EL (cell line): Measurements from ENCODE around the gene ANXA3.
A peak's percentile ranks its signal among the peaks of the same experiment; 100 is the strongest.
"Not testable (repeated sequence)": the region's sequence is repeated elsewhere in the genome, so short reads cannot be mapped to it uniquely, and the experiment has no call there.

Experiments
- DNase-seq: peaks from one replicate; pipeline ENCODE4 v3.0.0-alpha.2; 2016

The ANXA3 gene

GRCh38 chr4:78543424-78544125 lies 8.0 kb upstream of the ANXA3 start:
- no peak for DNase-seq

- DNase-seq = no peak
Measured at GRCh38 chr4:78544678-78545077, 6.9 kb upstream of the ANXA3 start.

- no peak for DNase-seq
Measured at GRCh38 chr4:78545275-78546246, 6.0 kb upstream of the ANXA3 start.

- DNase-seq = not testable (repeated sequence)
Measured at GRCh38 chr4:78547899-78548298, 3.7 kb upstream of the ANXA3 start.

- not testable (repeated sequence) for DNase-seq
Measured at GRCh38 chr4:78548889-78549288, 2.7 kb upstream of the ANXA3 start.

- DNase-seq = no peak
Measured at GRCh38 chr4:78552389-78553042, 946 bp downstream of the ANXA3 start.

- DNase-seq = no peak
Measured at GRCh38 chr4:78553043-78553396, 1.4 kb downstream of the ANXA3 start.

- DNase-seq = peak; percentile 57
Measured at GRCh38 chr4:78553529-78554060, 2.0 kb downstream of the ANXA3 start.

- no peak for DNase-seq
Measured at GRCh38 chr4:78556665-78557064, 5.1 kb downstream of the ANXA3 start.

GRCh38 chr4:78557841-78558240 lies 6.3 kb downstream of the ANXA3 start:
- DNase-seq = no peak

- no peak for DNase-seq
Measured at GRCh38 chr4:78558410-78558809, 6.8 kb downstream of the ANXA3 start.

- DNase-seq = peak; percentile 93
Measured at GRCh38 chr4:78560296-78560963, 8.9 kb downstream of the ANXA3 start.

- no peak for DNase-seq
Measured at GRCh38 chr4:78561677-78562076, 10.1 kb downstream of the ANXA3 start.

- DNase-seq = no peak
Measured at GRCh38 chr4:78562687-78563086, 11.1 kb downstream of the ANXA3 start.

GRCh38 chr4:78565971-78566372 lies 14.4 kb downstream of the ANXA3 start:
- peak; percentile 62 for DNase-seq

GRCh38 chr4:78566834-78567499 lies 15.4 kb downstream of the ANXA3 start:
- DNase-seq = no peak

- DNase-seq = no peak
Measured at GRCh38 chr4:78567500-78568060, 16.0 kb downstream of the ANXA3 start.

- DNase-seq = no peak
Measured at GRCh38 chr4:78568640-78569305, 17.2 kb downstream of the ANXA3 start.

- peak; percentile 87 for DNase-seq
Measured at GRCh38 chr4:78569306-78569821, 17.8 kb downstream of the ANXA3 start.

- DNase-seq = no peak
Measured at GRCh38 chr4:78570117-78570516, 18.5 kb downstream of the ANXA3 start.

GRCh38 chr4:78571804-78572203 lies 20.2 kb downstream of the ANXA3 start:
- no peak for DNase-seq
